Mesendoderm (in vitro differentiated cells): ENCODE data around the gene PA2G4.
"Not testable (repeated sequence)": the region's sequence is repeated elsewhere in the genome, so short reads cannot be mapped to it uniquely, and the experiment has no call there.

Experiments used
- DNase-seq: peaks from one replicate; pipeline ENCODE4 v3.0.0; 2013
- H2AK5ac ChIP-seq: 2 replicates; pipeline ENCODE4 v1.6.1; 2013; ENCODE audit warnings: low read length, inconsistent platforms
- H2BK120ac ChIP-seq: 2 replicates; pipeline ENCODE4 v1.6.1; 2013; ENCODE audit warnings: low read depth, mild to moderate bottlenecking, low read length, moderate library complexity, mixed read lengths
- H2BK15ac ChIP-seq: replicated peaks from 2 replicates; pipeline ENCODE4 v1.6.1; 2013; ENCODE audit warnings: low read depth, mild to moderate bottlenecking, moderate library complexity
- H2BK5ac ChIP-seq: 2 replicates; pipeline ENCODE4 v1.6.1; 2013; ENCODE audit warnings: low read length, inconsistent platforms
- H3K18ac ChIP-seq: 2 replicates; pipeline ENCODE4 v1.6.1; 2013; ENCODE audit warnings: mild to moderate bottlenecking, low read length, mixed read lengths
- H3K23ac ChIP-seq: one replicate; pipeline ENCODE4 v1.6.1; 2013; ENCODE audit warnings: low read length
- H3K27ac ChIP-seq: 2 replicates; pipeline ENCODE4 v1.5.1; 2013; ENCODE audit warnings: low read depth, mild to moderate bottlenecking, inconsistent platforms, low read length, moderate library complexity
- H3K27me3 ChIP-seq: 2 replicates; pipeline ENCODE4 v1.6.1; 2013; ENCODE audit warnings: low read length, control low read depth, mild to moderate bottlenecking, inconsistent platforms; ENCODE audit not compliant: insufficient read depth, poor library complexity
- H3K36me3 ChIP-seq: 2 replicates; pipeline ENCODE4 v1.6.1; 2013; ENCODE audit warnings: low read length, inconsistent platforms; ENCODE audit not compliant: control insufficient read depth, insufficient read depth
- H3K4ac ChIP-seq: one replicate; pipeline ENCODE4 v1.6.1; 2013; ENCODE audit warnings: low read depth, mild to moderate bottlenecking, low read length, moderate library complexity
- H3K4me1 ChIP-seq: 2 replicates; pipeline ENCODE4 v1.6.1; 2013; ENCODE audit warnings: low read depth, low read length, inconsistent platforms; ENCODE audit not compliant: control insufficient read depth
- H3K4me2 ChIP-seq: 2 replicates; pipeline ENCODE4 v1.6.1; 2013; ENCODE audit warnings: low read length
- H3K4me3 ChIP-seq: 2 replicates; pipeline ENCODE4 v1.5.1; 2013; ENCODE audit warnings: mild to moderate bottlenecking, low read length
- H3K56ac ChIP-seq: one replicate; pipeline ENCODE4 v1.6.1; 2013; ENCODE audit warnings: low read length
- H3K79me1 ChIP-seq: 2 replicates; pipeline ENCODE4 v1.6.1; 2013; ENCODE audit warnings: low read length, inconsistent platforms
- H3K79me2 ChIP-seq: 2 replicates; pipeline ENCODE4 v1.6.1; 2013; ENCODE audit warnings: mild to moderate bottlenecking, low read length; ENCODE audit not compliant: control insufficient read depth, insufficient read depth
- H3K9ac ChIP-seq: 2 replicates; pipeline ENCODE4 v1.6.1; 2013; ENCODE audit warnings: low read length, inconsistent platforms
- H4K5ac ChIP-seq: one replicate; pipeline ENCODE4 v1.6.1; 2013; ENCODE audit warnings: low read length
- H4K8ac ChIP-seq: one replicate; pipeline ENCODE4 v1.6.1; 2013; ENCODE audit warnings: low read depth, mild to moderate bottlenecking, control low read depth, low read length, moderate library complexity
- WGBS: extraction: QIAGEN DNeasy Blood & Tissue Kit; methylation state at CpG from one replicate; pipeline ENCODE4 v1.1.7; 2013; ENCODE audit warnings: low lambda C conversion rate, missing lambda C conversion rate; ENCODE audit not compliant: insufficient coverage; ENCODE audit errors: extremely low coverage; 5-methylcytosine and 5-hydroxymethylcytosine counted together

PA2G4 gene

GRCh38 chr12:56117082-56117706, 12.8 kb downstream of the PA2G4 start:
- not testable (repeated sequence) for H3K18ac ChIP-seq, H3K79me1 ChIP-seq, H2BK5ac ChIP-seq, H2BK15ac ChIP-seq, DNase-seq, H2BK120ac ChIP-seq, H3K36me3 ChIP-seq, H3K27me3 ChIP-seq, H3K23ac ChIP-seq, H3K4me1 ChIP-seq, H2AK5ac ChIP-seq, H3K4ac ChIP-seq, H4K8ac ChIP-seq
- H3K9ac ChIP-seq, result peak overlapping the region; percentile 98
- WGBS, result no CpG with 5 or more reads among the region's 16 CpGs
- peak overlapping the region; percentile 45 for H3K4me2 ChIP-seq
- H3K56ac ChIP-seq, result peak overlapping the region; percentile 98
- H3K4me3 ChIP-seq, result peak overlapping the region; percentile 88
- peaks cover 11% of the 10 kb centered on the region for H3K79me2 ChIP-seq
- peak overlapping the region; percentile 46 for H3K27ac ChIP-seq
- peak overlapping the region; percentile 93 for H4K5ac ChIP-seq

DNA sequence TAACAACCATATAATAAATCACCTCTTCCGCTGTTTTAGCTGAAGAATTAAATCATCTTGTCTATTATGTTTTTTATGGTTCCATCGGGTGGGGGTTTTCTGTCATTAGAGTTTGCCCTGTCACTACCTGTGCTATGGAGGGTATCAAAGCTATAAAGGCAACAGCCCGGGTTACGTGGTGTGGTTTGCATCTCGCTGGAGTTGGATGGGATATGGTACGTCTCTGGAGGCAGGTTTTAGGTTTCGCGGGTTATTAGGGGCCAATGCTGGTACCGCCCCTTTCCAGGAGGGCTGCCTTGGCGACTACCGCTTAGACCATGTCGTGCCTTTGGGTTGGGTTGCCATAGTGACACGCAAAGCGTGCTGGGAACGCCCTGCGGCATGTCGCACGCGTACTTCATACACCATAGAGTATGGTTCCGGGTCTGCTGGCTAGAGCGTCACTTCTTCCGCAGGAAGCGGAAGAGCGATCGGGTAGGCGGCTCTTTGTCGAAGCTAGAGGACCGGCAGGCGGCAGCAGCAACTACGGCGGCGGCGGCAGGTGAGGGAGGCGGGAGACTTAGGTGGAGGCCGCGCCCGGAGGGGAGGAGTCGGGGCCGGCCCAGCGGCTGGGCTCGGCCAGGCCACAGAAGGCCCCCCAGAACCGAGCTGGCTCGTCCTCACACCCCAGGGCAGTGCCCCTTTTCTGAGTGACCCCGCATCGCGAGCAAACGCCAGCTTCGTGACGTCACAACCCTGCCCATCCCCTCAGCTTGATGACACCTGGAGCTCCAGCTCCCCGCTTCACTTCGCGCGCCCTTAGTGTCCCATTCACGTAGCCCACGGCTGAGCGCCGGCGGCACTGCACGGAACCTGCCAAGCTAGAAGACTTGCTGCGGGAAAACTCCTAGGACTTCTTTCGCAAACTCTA, 13.7 kb downstream of the PA2G4 start, which contains the start of gene ZC3H10:
Gene ZC3H10, plus strand, starts transcription at position 489 of the 910 bp plus-strand sequence. CDS start 2,297 bp downstream, outside the sequence.
- Histone ChIP-seq H3K56ac (peak within 1 kb of the TSS; percentile 98), H4K5ac (no peak within 1 kb of the TSS), H3K4me3 (peak within 1 kb of the TSS; percentile 88), H2BK15ac (no peak within 1 kb of the TSS), H3K18ac (peak within 1 kb of the TSS; percentile 35), H3K27ac (peak within 1 kb of the TSS; percentile 46), H2BK120ac (no peak within 1 kb of the TSS), H3K36me3 (peaks cover 3% of the 10 kb centered on the region), H3K23ac (no peak within 1 kb of the TSS), H3K27me3 (no peaks in the 10 kb centered on the region), H3K4me2 (peak within 1 kb of the TSS; percentile 94), H2BK5ac (no peak within 1 kb of the TSS), H4K8ac (no peak within 1 kb of the TSS), H2AK5ac (peak within 1 kb of the TSS; percentile 1), H3K79me1 (no peaks in the 10 kb centered on the region), H3K79me2 (peaks cover 11% of the 10 kb centered on the region), H3K4me1 (peaks cover 7% of the 10 kb centered on the region), H3K4ac (no peak within 1 kb of the TSS), H3K9ac (peak within 1 kb of the TSS; percentile 98)
- WGBS, result no CpG with 5 or more reads among the region's 61 CpGs
- DNase-seq, result peak; percentile 100

DNA sequence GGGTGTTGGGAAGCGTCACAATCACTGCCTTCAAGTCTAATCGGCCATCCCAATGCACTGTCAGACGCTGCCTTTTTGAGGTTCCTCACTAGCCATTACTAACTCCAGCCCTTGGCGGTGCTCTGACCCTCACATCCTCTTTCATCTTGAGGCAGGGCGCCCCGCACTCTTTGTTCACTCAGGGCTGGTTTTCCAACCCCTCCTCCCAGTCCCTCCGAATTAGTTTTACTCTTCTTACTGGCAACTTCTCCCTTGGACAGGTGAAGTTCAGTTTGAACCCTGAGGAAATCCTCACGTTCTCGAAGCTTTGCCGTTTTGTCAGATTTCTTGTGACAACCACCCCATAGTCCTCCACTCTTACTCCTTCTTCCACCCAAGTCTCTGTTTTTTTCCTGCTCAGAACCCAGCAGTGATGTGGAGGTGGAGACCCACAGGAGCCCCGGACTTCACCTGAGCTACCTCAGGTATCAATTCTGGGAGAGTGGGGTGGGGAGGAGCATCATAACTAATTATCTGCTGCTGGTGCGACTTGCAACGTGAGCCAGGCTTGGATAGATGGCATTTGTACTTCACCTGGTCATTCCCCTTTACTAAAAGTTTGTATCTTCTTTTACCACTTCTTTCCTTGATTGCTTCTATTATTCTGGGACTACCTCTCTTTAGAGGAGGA, 14.5 kb downstream of the PA2G4 start:
- H2AK5ac ChIP-seq, result peak overlapping the region; percentile 1
- no peak overlapping the region for H2BK5ac ChIP-seq
- H3K79me2 ChIP-seq, result peaks cover 11% of the 10 kb centered on the region
- H3K18ac ChIP-seq, result peak overlapping the region; percentile 35
- no peaks in the 10 kb centered on the region for H3K27me3 ChIP-seq
- H3K36me3 ChIP-seq, result peaks cover 2% of the 10 kb centered on the region
- no peak overlapping the region for H2BK15ac ChIP-seq
- no CpG with 5 or more reads among the region's 13 CpGs for WGBS
- no peaks in the 10 kb centered on the region for H3K79me1 ChIP-seq
- peak overlapping the region; percentile 41 for H3K4me2 ChIP-seq
- H4K5ac ChIP-seq, result no peak overlapping the region
- H2BK120ac ChIP-seq, result no peak overlapping the region
- peak overlapping the region; percentile 96 for H3K56ac ChIP-seq
- peaks cover 7% of the 10 kb centered on the region for H3K4me1 ChIP-seq
- peak overlapping the region; percentile 70 for H3K4me3 ChIP-seq
- DNase-seq, result no peak
- H3K9ac ChIP-seq, result peak overlapping the region; percentile 73
- no peak overlapping the region for H3K23ac ChIP-seq
- H3K27ac ChIP-seq, result peak overlapping the region; percentile 46
- H3K4ac ChIP-seq, result no peak overlapping the region
- no peak overlapping the region for H4K8ac ChIP-seq

DNA sequence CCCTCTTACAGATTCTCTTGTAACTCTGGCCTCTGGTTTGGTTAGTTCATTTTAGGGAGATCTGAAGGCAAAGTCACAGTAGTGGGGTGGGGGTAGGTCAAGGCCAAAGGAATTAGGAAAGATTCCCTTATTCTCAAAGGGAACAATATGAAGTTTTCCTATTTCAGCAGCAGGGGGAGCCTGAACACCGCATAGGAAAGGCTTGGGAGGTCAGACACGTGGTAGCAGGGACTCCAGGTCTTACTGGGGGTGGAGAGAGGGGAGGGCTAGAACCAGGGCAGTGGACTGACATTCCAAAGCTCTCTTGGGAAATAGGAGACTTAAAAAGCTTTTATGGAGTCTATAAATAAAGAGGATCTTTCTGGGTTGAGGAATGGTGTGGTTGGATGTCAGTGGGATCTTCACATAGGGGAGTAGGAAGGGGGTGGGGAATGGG, 15.0 kb downstream of the PA2G4 start:
- DNase-seq, result peak; percentile 98
- Histone ChIP-seq H3K23ac (no peak overlapping the region), H3K79me2 (peaks cover 11% of the 10 kb centered on the region), H3K56ac (peak overlapping the region; percentile 96), H2BK15ac (no peak overlapping the region), H3K27me3 (no peaks in the 10 kb centered on the region), H2BK120ac (no peak overlapping the region), H2BK5ac (no peak overlapping the region), H3K4me2 (no peak overlapping the region), H3K18ac (no peak overlapping the region), H3K36me3 (peaks cover 2% of the 10 kb centered on the region), H3K4me3 (no peak overlapping the region), H4K8ac (no peak overlapping the region), H2AK5ac (no peak overlapping the region), H4K5ac (no peak overlapping the region), H3K4me1 (peaks cover 7% of the 10 kb centered on the region), H3K79me1 (peaks cover 2% of the 10 kb centered on the region), H3K4ac (no peak overlapping the region), H3K9ac (peak overlapping the region; percentile 73), H3K27ac (no peak overlapping the region)
- WGBS, result no CpG with 5 or more reads among the region's 2 CpGs

DNA sequence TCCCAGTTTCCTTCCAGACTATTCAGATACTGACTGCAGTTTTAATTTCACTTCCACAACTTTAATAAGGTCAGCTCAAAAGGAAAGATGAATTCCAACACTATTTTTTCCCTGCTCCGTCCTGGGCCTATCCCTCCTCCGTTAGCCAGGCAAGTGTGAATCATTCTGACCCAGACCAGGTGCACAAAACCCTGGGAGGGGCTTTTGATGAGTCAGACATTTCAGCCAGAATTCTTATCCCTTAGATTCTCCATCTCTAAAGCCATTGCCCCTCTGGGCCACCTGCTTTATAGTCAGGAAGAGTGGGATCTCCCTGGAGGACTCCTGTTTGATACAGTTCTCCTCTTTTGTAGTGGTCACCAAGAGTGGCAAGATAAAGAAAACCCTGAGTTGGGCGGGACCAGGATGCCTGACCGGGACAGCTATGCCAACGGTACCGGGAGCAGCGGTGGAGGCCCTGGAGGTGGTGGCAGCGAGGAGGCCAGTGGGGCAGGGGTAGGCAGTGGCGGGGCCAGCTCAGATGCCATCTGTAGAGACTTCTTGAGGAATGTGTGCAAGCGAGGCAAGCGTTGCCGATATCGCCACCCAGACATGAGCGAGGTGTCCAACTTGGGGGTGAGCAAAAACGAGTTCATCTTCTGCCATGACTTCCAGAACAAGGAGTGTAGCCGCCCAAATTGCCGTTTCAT, 15.9 kb downstream of the PA2G4 start:
- H3K27ac ChIP-seq, result no peak overlapping the region

More for the DNA sequence above, 15.9 kb downstream of the PA2G4 start:
- WGBS, result no CpG with 5 or more reads among the region's 17 CpGs
- Histone ChIP-seq H3K9ac (no peak overlapping the region), H3K23ac (no peak overlapping the region), H3K27me3 (no peaks in the 10 kb centered on the region), H3K56ac (no peak overlapping the region), H2BK15ac (no peak overlapping the region), H2AK5ac (no peak overlapping the region), H4K8ac (no peak overlapping the region), H3K36me3 (peaks cover 2% of the 10 kb centered on the region), H3K79me2 (peaks cover 11% of the 10 kb centered on the region), H3K18ac (no peak overlapping the region), H4K5ac (no peak overlapping the region), H3K4me1 (peaks cover 6% of the 10 kb centered on the region), H3K4ac (no peak overlapping the region), H3K79me1 (peaks cover 2% of the 10 kb centered on the region), H2BK120ac (no peak overlapping the region), H2BK5ac (no peak overlapping the region), H3K4me3 (no peak overlapping the region), H3K4me2 (no peak overlapping the region)
- DNase-seq, result peak; percentile 33
